IMR-90 (cell line): ENCODE data around the gene VPS13A. TPM values are rescaled to one million over a fixed set of nuclear protein-coding genes. Genes with fewer than 3 reads are reported as not detected.

Experiments used
- ATAC-seq: fragments of 200-7000 bp; cut with Tn5 transposase; 2 replicates; pipeline ENCODE4 v1.9.1; 2020; ENCODE audit warnings: low read depth, mild to moderate bottlenecking, moderate library complexity
- BruUV-seq: library from RNA; stranded (reverse); fragments of 400-500 nt; replicated peaks from 2 replicates; lab custom pipeline; 2021; lab: Mats Ljungman, UMichigan
- CTCF ChIA-PET: fragments of 300-600 bp; formaldehyde crosslinking; extraction: SDS; loops from one replicate; lab custom pipeline; 2021; ENCODE audit warnings: antibody characterized with exemption; lab: Yijun Ruan, JAX
- POLR2A ChIA-PET: fragments of 300-600 bp; sonication (Branson Sonifier 250); formaldehyde crosslinking; loops from one replicate; lab custom pipeline; 2022; ENCODE audit warnings: antibody characterized with exemption; ENCODE audit not compliant: unreplicated experiment; lab: Charles Lee
- DNase-seq: peaks from one replicate; pipeline ENCODE4 v3.0.0; 2013
- H2AFZ ChIP-seq: replicated peaks from 2 replicates; pipeline ENCODE3; 2013; ENCODE audit warnings: low read length, mild to moderate bottlenecking; ENCODE audit not compliant: poor library complexity
- H2AK5ac ChIP-seq: 2 replicates; pipeline ENCODE4 v1.6.1; 2013; ENCODE audit warnings: low read depth, low read length, inconsistent platforms
- H2AK9ac ChIP-seq: replicated peaks from 2 replicates; pipeline ENCODE3; 2013; ENCODE audit warnings: mild to moderate bottlenecking, low read depth, low read length, moderate library complexity; ENCODE audit not compliant: poor library complexity
- H2BK120ac ChIP-seq: 2 replicates; pipeline ENCODE4 v1.6.1; 2013; ENCODE audit warnings: low read depth, low read length, inconsistent platforms
- H2BK15ac ChIP-seq: 3 replicates; pipeline ENCODE4 v1.6.1; 2013; ENCODE audit warnings: low read depth, low read length, inconsistent platforms
- H2BK20ac ChIP-seq: 2 replicates; pipeline ENCODE4 v1.6.1; 2013; ENCODE audit warnings: low read depth, mild to moderate bottlenecking, inconsistent platforms, low read length, moderate library complexity
- H2BK5ac ChIP-seq: 2 replicates; pipeline ENCODE4 v1.6.1; 2013; ENCODE audit warnings: mild to moderate bottlenecking, low read depth, low read length, inconsistent platforms; ENCODE audit not compliant: poor library complexity, severe bottlenecking
- H3K14ac ChIP-seq: replicated peaks from 2 replicates; pipeline ENCODE4 v1.6.1; 2013; ENCODE audit warnings: low read depth, low read length, inconsistent platforms
- H3K18ac ChIP-seq: 2 replicates; pipeline ENCODE4 v1.6.1; 2013; ENCODE audit warnings: low read depth, low read length, control low read depth
- H3K23ac ChIP-seq: 2 replicates; pipeline ENCODE4 v1.6.1; 2013; ENCODE audit warnings: low read depth, low read length, inconsistent platforms
- H3K27ac ChIP-seq: 2 replicates; pipeline ENCODE4 v1.5.1; 2013; ENCODE audit warnings: mild to moderate bottlenecking, control low read depth, low read length; ENCODE audit not compliant: insufficient read depth
- H3K27me3 ChIP-seq: 2 replicates; pipeline ENCODE4 v1.6.1; 2013; ENCODE audit warnings: low read length; ENCODE audit not compliant: control insufficient read depth, insufficient read depth
- H3K36me3 ChIP-seq: 2 replicates; pipeline ENCODE4 v1.6.1; 2013; ENCODE audit warnings: low read length, mixed read lengths; ENCODE audit not compliant: control insufficient read depth, insufficient read depth
- H3K4ac ChIP-seq: 2 replicates; pipeline ENCODE4 v1.6.1; 2013; ENCODE audit warnings: low read depth, low read length, inconsistent platforms
- H3K4me1 ChIP-seq: 2 replicates; pipeline ENCODE4 v1.6.1; 2013; ENCODE audit warnings: low read length, mixed read lengths; ENCODE audit not compliant: control insufficient read depth, insufficient read depth
- H3K4me2 ChIP-seq: 2 replicates; pipeline ENCODE4 v1.6.1; 2013; ENCODE audit warnings: low read depth, mild to moderate bottlenecking, control low read depth, low read length, moderate library complexity
- H3K4me3 ChIP-seq: 2 replicates; pipeline ENCODE4 v1.5.1; 2013; ENCODE audit warnings: low read depth, mild to moderate bottlenecking, control low read depth, low read length, moderate library complexity; ENCODE audit not compliant: insufficient read depth
- H3K56ac ChIP-seq: 2 replicates; pipeline ENCODE4 v1.6.1; 2013; ENCODE audit warnings: low read length, inconsistent platforms; ENCODE audit not compliant: insufficient read depth; ENCODE audit errors: extremely low read depth
- H3K79me1 ChIP-seq, 2 experiments: 2 replicates each; pipeline ENCODE4 v1.6.1; 2013; ENCODE audit warnings: low read length in 2 of 2, inconsistent platforms in 1 of 2, low read depth in 1 of 2
- H3K9ac ChIP-seq: 2 replicates; pipeline ENCODE4 v1.6.1; 2013; ENCODE audit warnings: low read depth, low read length, control low read depth
- H3K9me1 ChIP-seq: 2 replicates; pipeline ENCODE4 v1.6.1; 2013; ENCODE audit warnings: low read length, inconsistent platforms; ENCODE audit not compliant: insufficient read depth
- H3K9me3 ChIP-seq: 2 replicates; pipeline ENCODE4 v1.6.1; 2013; ENCODE audit warnings: low read length; ENCODE audit not compliant: control insufficient read depth, insufficient read depth
- H4K20me1 ChIP-seq: 2 replicates; pipeline ENCODE4 v1.6.1; 2013; ENCODE audit warnings: low read length, inconsistent platforms; ENCODE audit not compliant: insufficient read depth
- H4K5ac ChIP-seq: 2 replicates; pipeline ENCODE4 v1.6.1; 2013; ENCODE audit warnings: mild to moderate bottlenecking, low read depth, low read length, control low read depth
- H4K8ac ChIP-seq, 2 experiments: 2 replicates each; pipeline ENCODE4 v1.6.1; 2013; ENCODE audit warnings: low read depth in 2 of 2, low read length in 2 of 2, control low read depth in 1 of 2, inconsistent platforms in 1 of 2
- H4K91ac ChIP-seq: 2 replicates; pipeline ENCODE4 v1.6.1; 2013; ENCODE audit warnings: low read depth, low read length, inconsistent platforms; ENCODE audit not compliant: insufficient read depth
- BHLHE40 ChIP-seq: fragments of 150-350 bp; IDR thresholded peaks from 2 replicates; pipeline ENCODE4 v1.6.1; 2016; ENCODE audit warnings: mild to moderate bottlenecking, low read depth, low read length
- CEBPB ChIP-seq: IDR thresholded peaks from 2 replicates; pipeline ENCODE4 v1.6.1; 2012; ENCODE audit warnings: low read depth, low read length, improper control_type of control experiment
- CHD1 ChIP-seq: IDR thresholded peaks from 2 replicates; pipeline ENCODE4 v1.6.1; 2012; ENCODE audit warnings: low read depth, low read length, improper control_type of control experiment
- CTCF ChIP-seq: conservative IDR thresholded peaks from 2 replicates; pipeline ENCODE4 v1.5.1; 2012; ENCODE audit warnings: mild to moderate bottlenecking, low read depth, low read length, improper control_type of control experiment
- ELK1 ChIP-seq: fragments of 150-350 bp; IDR thresholded peaks from 2 replicates; pipeline ENCODE4 v1.6.1; 2016; ENCODE audit warnings: low read depth, mild to moderate bottlenecking, low read length, moderate library complexity, borderline replicate concordance
- MAFK ChIP-seq: IDR thresholded peaks from 2 replicates; pipeline ENCODE4 v1.6.1; 2012; ENCODE audit warnings: low read depth, low read length, improper control_type of control experiment
- MAZ ChIP-seq: IDR thresholded peaks from 2 replicates; pipeline ENCODE4 v1.6.1; 2012; ENCODE audit warnings: low read depth, mild to moderate bottlenecking, low read length, improper control_type of control experiment, moderate library complexity, borderline replicate concordance
- NFE2L2 ChIP-seq: fragments of 150-350 bp; IDR thresholded peaks from 2 replicates; pipeline ENCODE4 v1.6.1; 2016; ENCODE audit warnings: low read depth, mild to moderate bottlenecking, low read length
- RCOR1 ChIP-seq: IDR thresholded peaks from 2 replicates; pipeline ENCODE4 v1.6.1; 2012; ENCODE audit warnings: mild to moderate bottlenecking, low read length, improper control_type of control experiment; ENCODE audit not compliant: insufficient replicate concordance
- RFX5 ChIP-seq: IDR thresholded peaks from 2 replicates; pipeline ENCODE4 v1.8.0; 2012; ENCODE audit warnings: low read depth, mild to moderate bottlenecking, low read length, moderate library complexity
- SMC3 ChIP-seq: fragments of 150-350 bp; IDR thresholded peaks from 2 replicates; pipeline ENCODE4 v1.6.1; 2016; ENCODE audit warnings: low read depth, mild to moderate bottlenecking, antibody characterized with exemption, low read length, moderate library complexity
- WGBS, 2 experiments: methylation state at CpG; one replicate each; pipeline versions ENCODE4 v1.1.5 to v1.1.7; 2013; ENCODE audit warnings: missing lambda C conversion rate in 2 of 2; ENCODE audit not compliant: insufficient read length in 1 of 2; ENCODE audit errors: extremely low coverage in 2 of 2; 5-methylcytosine and 5-hydroxymethylcytosine counted together
- dilution Hi-C: fragments of 300-500 bp; cut with HindIII; formaldehyde crosslinking; loops from one replicate; pipeline ENCODE4 v1.14.3; 2018; ENCODE audit warnings: low sequenced_read_pairs; ENCODE audit not compliant: unreplicated experiment
- in situ Hi-C: fragments of 300-500 bp; cut with MboI; formaldehyde crosslinking; loops from 3 replicates; pipeline ENCODE4 v1.14.3; 2019; ENCODE audit warnings: low sequenced_read_pairs, inconsistent platforms, mixed read lengths
- intact Hi-C: fragments of 100-400 bp; cut with micrococcal nuclease; formaldehyde crosslinking; loops from 2 replicates; pipeline ENCODE4 v1.10.0; 2022
- polyA plus RNA-seq, 3 experiments: library from polyadenylated mRNA; depleted of rRNA; stranded (reverse); fragments of >200 nt; gene quantifications; 2 replicates each; pipeline ENCODE4 v1.2.3, GENCODE V29; 2012; ENCODE audit warnings: low replicate concordance in 1 of 3
- total RNA-seq: library from RNA; depleted of rRNA; stranded (reverse); fragments of >200 nt; gene quantifications from 2 replicates; pipeline ENCODE4 v1.2.3, GENCODE V29; 2012

The VPS13A gene
- total and polyA plus RNA-seq, 2 of the 4 experiments (the other 2 are of a cell fraction): 10.4 to 26.5 TPM

- H3K23ac ChIP-seq: no peak overlapping the region
- H3K79me1 ChIP-seq: no peaks in the 10 kb centered on the region
- no peak for ATAC-seq
- no peak overlapping the region for H2AK9ac ChIP-seq
- no peak overlapping the region for H3K27ac ChIP-seq
- no CpG with 5 or more reads among the region's 1 CpG for WGBS, 2 experiments
- no peak overlapping the region for H2BK20ac ChIP-seq
- no peak overlapping the region for H2BK120ac ChIP-seq
- H4K8ac ChIP-seq: no peak overlapping the region
- no peak for DNase-seq
- no peak overlapping the region for H3K4ac ChIP-seq
- ChIA-PET POLR2A (no interaction called here), CTCF (interaction anchor here (1.2 to 3.5 kb wide), 3 partner anchors 9 to 19 kb away, joined by 3 to 13 read pairs (median 7); no protein-coding TSS in a partner anchor)
- H2BK15ac ChIP-seq: no peak overlapping the region
- BruUV-seq: no TSS peak
- dilution Hi-C loops: no loop called here
- H3K9ac ChIP-seq: no peak overlapping the region
- H3K36me3 ChIP-seq: no peaks in the 10 kb centered on the region
- H3K4me3 ChIP-seq: no peak overlapping the region
- H3K18ac ChIP-seq: no peak overlapping the region
- TF ChIP-seq MAFK (no peak), BHLHE40 (no peak), MAZ (no peak), ELK1 (no peak), RCOR1 (no peak), CEBPB (no peak), NFE2L2 (no peak), RFX5 (no peak), CTCF (no peak), CHD1 (no peak), SMC3 (no peak)
- H2AK5ac ChIP-seq: no peak overlapping the region
- H3K9me1 ChIP-seq: no peaks in the 10 kb centered on the region
- no peak overlapping the region for H3K56ac ChIP-seq
- peaks cover 1% of the 10 kb centered on the region; the same call in 1 of the 2 replicates for H3K9me3 ChIP-seq
- H4K5ac ChIP-seq: no peak overlapping the region
- no peak overlapping the region for H3K4me2 ChIP-seq
- intact Hi-C loops: no loop called here
- H2BK5ac ChIP-seq: no peak overlapping the region
- no peaks in the 10 kb centered on the region; the same call in 1 of the 2 replicates for H3K4me1 ChIP-seq
- peaks cover 2% of the 10 kb centered on the region for H3K27me3 ChIP-seq
- no peaks in the 10 kb centered on the region for H4K20me1 ChIP-seq
- H3K14ac ChIP-seq: no peak overlapping the region
- in situ Hi-C loops: no loop called here
- no peak overlapping the region for H4K91ac ChIP-seq
- no peak overlapping the region for H2AFZ ChIP-seq
Measured at GRCh38 chr9:77442436-77442835, 265.1 kb downstream of the VPS13A start.
